B cell (primary cell): Measurements from ENCODE around the gene PRKAG2.

Experiments
- CTCF ChIP-seq: fragments of 200-600 bp; IDR thresholded peaks from one replicate; pipeline ENCODE4 v1.8.0; 2022; ENCODE audit warnings: antibody characterized with exemption, mild to moderate bottlenecking
- EZH2 ChIP-seq: IDR thresholded peaks from 2 replicates; pipeline ENCODE4 v1.6.1; 2012; ENCODE audit warnings: borderline replicate concordance, low read depth, mild to moderate bottlenecking, moderate library complexity, low read length; ENCODE audit not compliant: insufficient read depth, poor library complexity, severe bottlenecking

- TF ChIP-seq CTCF: no peak
- TF ChIP-seq EZH2: no peak
These were observed 219.7 kb downstream of the PRKAG2 start for GRCh38 chr7:151657173-151657572.
